Measurements from ENCODE around the gene PTPN6.

DNA sequence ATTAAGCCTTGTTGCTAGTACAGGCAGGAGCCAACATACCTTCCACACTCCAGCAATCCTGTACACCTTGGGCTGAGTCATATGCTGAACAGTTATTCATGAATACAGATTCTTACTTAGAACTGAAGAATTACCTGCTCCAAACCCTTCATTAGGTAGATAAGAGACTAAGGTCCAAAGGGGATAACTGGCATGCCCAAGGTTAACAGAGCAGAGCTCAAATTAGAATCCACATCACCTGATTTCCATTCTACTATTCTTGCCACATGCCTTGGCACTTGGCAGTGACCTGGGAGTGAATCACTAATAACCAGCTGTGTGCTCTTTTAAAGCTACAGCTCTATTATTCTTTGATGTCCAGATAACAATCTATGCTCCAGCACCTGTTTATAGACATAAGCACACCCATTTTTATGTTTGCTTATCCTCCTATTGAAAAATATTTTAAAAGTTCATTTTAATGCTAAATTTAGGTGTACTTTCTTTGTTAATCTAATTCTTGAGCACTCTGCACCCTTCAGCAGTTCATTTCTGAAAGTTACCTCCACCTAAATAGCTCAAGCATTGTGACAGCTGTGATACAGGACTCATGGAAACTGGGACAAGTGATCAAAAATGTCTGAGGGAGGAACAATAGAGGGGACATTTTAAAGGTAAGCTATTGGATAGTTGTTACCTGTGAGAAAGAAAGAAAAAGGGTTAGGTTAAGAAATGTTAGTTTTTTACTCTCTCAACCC, 47.7 kb downstream of the PTPN6 start:
- TF ChIP-seq, protein P1, sequence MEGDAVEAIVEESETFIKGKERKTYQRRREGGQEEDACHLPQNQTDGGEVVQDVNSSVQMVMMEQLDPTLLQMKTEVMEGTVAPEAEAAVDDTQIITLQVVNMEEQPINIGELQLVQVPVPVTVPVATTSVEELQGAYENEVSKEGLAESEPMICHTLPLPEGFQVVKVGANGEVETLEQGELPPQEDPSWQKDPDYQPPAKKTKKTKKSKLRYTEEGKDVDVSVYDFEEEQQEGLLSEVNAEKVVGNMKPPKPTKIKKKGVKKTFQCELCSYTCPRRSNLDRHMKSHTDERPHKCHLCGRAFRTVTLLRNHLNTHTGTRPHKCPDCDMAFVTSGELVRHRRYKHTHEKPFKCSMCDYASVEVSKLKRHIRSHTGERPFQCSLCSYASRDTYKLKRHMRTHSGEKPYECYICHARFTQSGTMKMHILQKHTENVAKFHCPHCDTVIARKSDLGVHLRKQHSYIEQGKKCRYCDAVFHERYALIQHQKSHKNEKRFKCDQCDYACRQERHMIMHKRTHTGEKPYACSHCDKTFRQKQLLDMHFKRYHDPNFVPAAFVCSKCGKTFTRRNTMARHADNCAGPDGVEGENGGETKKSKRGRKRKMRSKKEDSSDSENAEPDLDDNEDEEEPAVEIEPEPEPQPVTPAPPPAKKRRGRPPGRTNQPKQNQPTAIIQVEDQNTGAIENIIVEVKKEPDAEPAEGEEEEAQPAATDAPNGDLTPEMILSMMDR (IDR thresholded peaks at IDR 0.05; ENCODE audit: poor library complexity, severe bottlenecking) = no peak
- TF ChIP-seq EP300 (conservative IDR thresholded peaks at IDR 0.05; ENCODE audit: poor library complexity, severe bottlenecking) (no peak), EZH2 (IDR thresholded peaks at IDR 0.05; ENCODE audit: borderline replicate concordance, insufficient read depth, low read length, poor library complexity, severe bottlenecking) (no peak), MXI1 (conservative IDR thresholded peaks at IDR 0.05; ENCODE audit: poor library complexity, severe bottlenecking) (no peak), POLR2AphosphoS5 (IDR thresholded peaks at IDR 0.05) (no peak), RAD21 (conservative IDR thresholded peaks at IDR 0.05) (no peak), TAF1 (IDR thresholded peaks at IDR 0.05; ENCODE audit: low read depth) (no peak)
- TF ChIP-seq, protein P2, sequence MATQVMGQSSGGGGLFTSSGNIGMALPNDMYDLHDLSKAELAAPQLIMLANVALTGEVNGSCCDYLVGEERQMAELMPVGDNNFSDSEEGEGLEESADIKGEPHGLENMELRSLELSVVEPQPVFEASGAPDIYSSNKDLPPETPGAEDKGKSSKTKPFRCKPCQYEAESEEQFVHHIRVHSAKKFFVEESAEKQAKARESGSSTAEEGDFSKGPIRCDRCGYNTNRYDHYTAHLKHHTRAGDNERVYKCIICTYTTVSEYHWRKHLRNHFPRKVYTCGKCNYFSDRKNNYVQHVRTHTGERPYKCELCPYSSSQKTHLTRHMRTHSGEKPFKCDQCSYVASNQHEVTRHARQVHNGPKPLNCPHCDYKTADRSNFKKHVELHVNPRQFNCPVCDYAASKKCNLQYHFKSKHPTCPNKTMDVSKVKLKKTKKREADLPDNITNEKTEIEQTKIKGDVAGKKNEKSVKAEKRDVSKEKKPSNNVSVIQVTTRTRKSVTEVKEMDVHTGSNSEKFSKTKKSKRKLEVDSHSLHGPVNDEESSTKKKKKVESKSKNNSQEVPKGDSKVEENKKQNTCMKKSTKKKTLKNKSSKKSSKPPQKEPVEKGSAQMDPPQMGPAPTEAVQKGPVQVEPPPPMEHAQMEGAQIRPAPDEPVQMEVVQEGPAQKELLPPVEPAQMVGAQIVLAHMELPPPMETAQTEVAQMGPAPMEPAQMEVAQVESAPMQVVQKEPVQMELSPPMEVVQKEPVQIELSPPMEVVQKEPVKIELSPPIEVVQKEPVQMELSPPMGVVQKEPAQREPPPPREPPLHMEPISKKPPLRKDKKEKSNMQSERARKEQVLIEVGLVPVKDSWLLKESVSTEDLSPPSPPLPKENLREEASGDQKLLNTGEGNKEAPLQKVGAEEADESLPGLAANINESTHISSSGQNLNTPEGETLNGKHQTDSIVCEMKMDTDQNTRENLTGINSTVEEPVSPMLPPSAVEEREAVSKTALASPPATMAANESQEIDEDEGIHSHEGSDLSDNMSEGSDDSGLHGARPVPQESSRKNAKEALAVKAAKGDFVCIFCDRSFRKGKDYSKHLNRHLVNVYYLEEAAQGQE (IDR thresholded peaks at IDR 0.05; ENCODE audit: borderline replicate concordance) = no peak
